Hematopoietic multipotent progenitor cell treated with erythropoietin and hydrocortisone succinate and interleukin-3 and kit ligand, for 17 days (in vitro differentiated cells): Measurements from ENCODE around the gene ALKAL2.

Source experiments
- DNase-seq: peaks from one replicate; pipeline ENCODE4 v3.0.0-alpha.2; 2015; ENCODE audit warnings: low spot score

Gene ALKAL2

DNA sequence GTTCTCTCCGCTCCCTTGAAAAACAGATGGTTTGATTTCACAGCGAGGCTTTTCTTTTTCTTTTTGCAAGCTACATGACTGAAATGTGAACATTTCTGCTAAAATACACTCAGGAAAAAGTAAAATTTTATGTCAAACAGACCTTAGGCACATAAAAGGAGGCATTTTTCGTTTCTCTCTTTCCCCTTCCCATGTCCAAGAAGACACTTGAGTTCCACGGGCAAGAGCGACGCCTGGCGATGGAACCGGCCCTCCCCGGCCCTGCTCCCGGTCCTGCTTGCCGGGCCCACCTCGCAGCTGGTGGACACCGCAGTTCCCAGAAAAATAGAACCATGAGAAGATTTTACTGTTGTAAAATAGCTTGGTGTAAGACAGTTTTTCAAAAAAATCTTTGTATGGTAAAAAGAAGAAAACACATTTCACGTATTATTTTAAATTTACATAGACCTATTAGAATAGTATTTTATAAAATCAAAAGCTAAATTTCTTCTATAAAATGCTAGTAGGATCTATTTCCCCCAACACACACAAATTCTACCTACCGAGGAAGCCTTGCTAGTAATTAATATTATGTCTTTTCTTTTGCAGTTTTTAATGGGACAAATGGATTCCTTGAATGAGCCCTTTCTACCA, 2.3 kb upstream of the ALKAL2 start:
- peak; percentile 69 for DNase-seq

DNA sequence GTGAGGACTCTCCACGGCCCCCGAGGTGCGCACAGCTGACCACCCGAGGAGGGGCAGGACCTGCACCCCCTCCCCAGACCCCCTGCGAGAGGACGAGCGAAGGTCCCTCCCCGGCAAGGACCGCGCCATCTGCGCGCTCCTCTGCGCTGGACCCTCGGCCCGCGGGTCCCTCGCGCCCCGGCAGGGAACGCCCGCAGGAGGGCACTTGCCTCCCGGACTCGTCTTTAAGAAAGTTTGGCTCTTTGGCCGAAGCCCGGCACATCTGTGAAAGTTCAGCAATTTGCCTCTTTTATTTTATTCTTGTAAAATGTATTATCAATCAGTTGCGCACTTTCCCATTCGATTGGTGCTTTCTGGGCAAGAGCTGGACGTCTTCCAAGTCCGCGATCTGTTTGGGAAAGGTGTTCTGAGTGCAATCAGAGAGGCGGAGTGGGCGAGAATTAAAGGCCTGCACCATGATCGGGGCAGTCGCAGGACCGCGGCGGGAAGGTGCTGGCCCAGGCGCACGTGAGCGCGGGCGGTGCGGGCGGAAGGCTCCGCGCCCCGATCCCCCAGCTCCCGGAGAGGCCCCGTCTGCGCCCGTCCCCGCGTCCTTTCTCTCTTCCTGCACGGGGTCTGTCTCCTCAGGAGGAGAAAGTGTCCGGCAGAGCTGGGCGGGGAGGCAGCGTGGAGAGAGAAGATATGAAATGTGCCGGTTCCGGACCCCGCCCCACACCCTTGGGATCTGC, 1.6 kb upstream of the ALKAL2 start:
- no peak for DNase-seq

DNA sequence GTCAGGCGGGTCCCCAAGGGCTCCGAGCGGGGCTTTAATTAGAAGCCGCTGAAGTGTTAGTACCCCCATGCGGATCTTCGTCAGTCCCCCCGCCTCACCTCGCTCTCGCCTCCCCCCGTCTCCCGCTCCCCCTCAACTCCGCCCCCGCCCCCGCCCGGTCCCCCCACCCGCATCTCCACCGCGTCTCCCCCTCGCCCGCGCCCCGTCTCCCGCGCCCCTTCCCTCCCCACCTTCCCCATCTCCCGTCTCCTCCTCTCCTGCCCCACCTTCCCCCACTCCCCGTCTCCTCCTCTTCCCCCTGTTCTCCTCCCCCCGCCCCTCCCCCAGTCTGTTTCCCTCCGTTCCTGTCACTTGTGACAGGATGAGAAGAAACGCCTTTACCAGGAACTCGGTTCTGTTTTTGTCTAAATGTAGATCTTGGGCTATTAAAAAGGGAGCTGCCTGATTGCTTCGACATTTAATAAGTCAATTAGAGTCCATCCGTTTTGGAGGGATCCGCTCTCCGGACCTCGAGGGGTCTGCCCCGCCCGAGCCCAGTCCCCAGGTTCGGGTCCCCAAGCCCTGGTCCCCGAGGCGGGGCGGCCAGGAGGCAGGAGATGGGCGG, 969 bp upstream of the ALKAL2 start:
- DNase-seq, result no peak

DNA sequence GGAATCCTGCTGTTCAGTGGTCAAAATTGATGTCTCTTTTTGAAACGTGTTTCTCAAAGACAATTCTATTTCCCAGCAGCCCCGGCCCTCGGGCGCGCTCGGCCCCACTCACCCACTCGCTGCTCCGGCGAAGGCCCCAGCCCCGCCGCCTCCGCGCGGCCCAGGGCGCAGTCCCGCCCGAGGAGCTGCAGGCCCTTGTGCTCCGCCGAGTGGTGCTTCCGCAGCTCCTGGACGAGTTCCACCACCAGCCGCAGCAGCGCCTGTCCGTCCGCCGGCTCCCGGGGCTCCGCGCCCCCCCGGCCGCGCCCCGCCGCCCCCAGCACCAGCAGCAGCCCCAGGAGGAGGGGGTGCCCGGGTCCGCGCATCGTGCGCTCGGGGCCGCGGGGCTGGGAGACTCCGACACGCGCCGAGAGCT, 413 bp downstream of the ALKAL2 start:
- DNase-seq, result no peak

DNA sequence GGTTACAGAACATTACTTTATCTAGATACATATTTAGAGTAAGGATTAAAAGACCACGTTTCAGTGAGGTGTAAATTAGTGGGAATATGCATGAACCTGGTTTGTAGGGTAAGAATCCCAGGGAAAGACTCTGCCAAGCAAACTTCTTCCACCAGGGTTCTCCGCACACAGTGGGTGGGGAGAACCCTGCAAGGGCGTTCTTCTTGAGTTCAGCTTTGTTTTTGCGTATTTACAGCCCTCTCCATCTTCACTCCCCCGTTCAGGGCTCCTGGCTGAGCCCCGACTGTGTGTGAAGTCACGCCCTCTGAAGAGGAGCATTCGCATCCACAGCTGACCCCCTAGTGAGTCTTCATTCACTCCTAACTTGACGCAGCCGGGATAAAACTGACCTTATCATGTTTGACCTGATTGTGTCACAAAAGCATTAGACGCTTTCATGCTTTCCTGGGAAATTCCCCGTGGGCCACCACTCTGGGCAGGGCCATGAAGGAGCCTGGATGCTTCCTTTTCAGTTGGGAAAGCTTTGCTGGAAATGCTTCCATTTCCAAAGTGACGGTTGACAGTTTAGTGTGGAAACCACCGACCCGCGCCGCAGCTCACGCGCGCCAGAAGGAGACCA, 1.0 kb downstream of the ALKAL2 start:
- no peak for DNase-seq

DNA sequence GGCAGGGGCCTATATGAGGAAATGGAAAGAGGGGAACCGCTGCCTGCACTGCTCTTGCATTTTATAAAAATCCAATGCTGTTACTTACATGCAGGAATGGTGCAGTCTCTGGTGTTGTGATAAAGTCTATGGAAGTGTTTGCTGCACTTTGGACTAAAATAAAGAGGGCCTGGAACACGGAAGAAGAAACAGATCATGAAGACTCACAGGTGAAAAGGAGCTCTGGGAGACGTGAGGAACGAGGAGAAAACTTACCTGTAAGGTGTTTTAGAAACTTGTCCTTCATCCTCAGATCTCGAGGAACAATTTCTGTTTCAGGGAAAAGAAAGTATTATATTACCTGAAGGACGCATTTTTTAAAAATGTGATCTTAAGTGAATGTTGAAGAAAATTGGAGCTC, 1.9 kb downstream of the ALKAL2 start:
- DNase-seq, result no peak

DNA sequence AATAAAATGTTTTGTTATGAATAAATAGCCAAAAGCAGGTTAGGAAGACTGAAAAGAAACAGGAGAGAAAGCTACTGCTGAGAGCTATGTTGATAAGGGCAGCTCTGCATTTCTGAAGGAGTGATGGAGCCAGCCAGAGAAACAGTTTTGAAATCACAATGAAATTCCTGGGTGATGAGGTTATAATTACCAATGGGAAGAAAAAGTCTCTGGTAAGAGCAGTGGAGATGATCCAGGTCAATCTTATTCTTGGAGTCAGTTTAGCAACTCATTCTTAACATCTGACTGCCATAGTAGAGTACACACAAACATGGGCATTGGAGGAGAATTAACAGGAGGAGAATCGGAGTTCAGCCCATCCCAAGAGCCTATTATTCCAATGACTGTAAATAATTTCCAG, 2.4 kb downstream of the ALKAL2 start:
- DNase-seq, result no peak

DNA sequence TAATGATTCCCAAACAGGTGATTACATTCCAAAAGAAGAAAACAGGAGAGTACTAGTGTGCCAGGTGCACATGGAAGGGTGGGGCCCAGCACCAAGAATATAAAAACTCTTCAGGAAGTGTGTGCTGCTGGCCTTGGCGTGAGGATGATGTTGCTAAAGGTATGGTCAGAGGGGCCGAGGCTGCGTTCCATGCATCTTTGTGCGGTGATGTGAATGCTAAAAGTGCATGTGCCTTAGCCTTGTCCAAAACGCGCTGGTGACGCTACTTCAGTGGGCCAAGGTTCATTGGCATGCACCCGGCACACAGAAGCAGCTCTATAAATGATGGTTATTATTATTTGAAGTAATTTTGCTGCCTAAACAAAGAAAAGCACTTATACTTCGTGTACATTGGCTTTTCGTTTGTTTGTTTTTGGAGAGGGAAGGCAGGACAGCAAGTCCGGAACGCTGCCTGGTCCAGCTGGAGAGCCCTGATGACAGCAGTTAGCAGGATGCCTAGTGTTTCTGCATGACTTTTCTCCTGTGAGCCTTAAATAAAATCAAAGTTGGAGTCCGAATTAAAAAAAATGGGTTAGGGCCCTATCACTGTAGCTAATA, 2.9 kb downstream of the ALKAL2 start:
- DNase-seq, result no peak

DNA sequence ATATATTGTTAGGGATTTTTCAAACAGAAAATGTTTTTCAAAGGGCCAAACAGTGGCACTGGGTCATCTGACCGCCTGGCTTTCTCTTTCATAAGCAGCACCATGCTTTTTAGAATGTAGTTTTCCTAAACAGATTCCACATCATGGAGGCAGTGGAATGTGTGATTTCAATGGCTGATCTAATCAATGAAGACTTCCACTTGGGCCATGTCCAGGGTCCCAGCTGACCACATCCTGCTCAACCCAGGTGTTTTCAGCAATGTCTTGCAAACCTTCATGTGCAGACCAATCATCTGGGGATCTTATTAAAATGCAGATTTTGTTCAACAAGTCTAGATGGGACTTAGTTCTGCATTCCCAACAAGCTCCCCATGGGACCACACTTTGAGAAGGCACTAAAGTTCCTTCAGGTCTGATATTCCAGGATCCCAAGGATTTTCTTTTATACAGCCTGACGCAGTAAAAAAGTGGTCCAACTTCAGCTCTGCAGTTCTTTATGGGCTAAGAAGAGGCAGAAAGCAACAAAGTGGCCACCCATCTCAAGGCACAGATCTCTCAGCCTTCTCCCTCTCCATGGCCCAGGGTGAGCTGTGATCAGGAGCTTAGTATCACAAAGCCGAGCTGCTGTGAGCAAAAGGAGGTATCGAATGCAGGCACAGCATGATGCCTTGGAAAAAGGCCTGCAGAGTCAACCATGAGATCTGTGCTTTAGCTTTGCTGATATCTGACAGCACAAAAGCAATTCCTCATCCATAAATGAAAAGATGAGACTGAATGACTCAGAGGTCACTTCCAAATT, 3.7 kb downstream of the ALKAL2 start:
- DNase-seq, result no peak

DNA sequence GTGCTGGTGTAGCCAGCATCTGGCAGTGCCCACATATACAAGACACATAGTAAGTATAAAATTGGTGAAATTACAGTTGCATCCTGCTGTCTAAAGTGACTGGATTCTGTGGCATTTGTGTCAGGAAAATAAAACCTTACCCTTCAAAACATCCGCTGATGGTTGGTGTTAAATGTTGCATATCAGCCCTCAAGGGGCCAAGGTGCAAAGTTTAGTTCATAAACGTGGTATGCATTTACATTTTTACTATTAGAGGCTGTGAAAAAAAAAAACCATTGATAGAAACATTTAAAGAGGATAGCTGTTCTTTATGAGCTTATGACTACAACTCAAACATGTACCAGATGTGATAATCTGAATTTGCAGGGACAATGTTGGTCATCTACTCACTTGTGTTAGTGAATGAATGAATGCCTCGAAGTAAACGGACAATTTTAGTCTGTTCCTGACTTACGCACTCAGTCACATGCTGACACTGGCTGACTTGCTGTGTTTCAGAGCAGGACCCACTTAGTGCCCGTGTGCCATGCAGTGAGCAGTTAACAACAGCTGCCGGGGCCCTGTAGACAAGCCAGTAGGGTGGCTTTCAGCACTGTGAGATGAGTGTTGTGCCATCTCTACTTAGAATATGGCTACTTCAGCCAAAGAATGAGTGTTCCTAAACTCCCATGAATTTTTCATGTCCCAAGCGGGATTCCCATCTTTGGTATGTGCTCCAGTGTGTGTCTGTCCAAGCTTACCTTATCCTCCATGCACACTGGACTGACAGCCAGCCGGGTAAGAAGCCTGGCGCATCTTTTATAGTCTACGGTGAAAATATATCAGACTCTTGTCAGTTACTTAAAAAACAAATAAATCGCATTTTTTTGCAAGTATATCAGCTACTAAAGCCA, 5.3 kb downstream of the ALKAL2 start:
- DNase-seq, result no peak

DNA sequence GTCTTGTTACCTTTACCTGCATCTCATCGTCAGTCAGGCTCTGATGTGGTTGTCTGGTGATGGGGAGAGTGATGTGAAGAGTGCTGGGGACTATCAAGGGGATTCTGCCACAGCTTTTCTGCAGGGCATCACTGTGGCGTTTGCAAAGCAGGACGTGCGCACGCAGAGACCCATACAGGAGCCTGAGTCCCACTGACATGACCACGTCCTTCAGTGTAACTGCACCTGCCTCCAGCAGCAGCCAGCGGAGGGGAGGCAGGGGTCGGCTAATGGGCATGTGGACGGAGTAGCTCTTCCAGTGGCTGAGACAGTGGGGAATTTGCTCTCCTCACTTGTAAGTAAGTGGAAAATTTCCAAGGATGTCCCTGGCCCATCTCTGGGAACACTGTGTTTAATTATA, 6.5 kb downstream of the ALKAL2 start:
- no peak for DNase-seq

DNA sequence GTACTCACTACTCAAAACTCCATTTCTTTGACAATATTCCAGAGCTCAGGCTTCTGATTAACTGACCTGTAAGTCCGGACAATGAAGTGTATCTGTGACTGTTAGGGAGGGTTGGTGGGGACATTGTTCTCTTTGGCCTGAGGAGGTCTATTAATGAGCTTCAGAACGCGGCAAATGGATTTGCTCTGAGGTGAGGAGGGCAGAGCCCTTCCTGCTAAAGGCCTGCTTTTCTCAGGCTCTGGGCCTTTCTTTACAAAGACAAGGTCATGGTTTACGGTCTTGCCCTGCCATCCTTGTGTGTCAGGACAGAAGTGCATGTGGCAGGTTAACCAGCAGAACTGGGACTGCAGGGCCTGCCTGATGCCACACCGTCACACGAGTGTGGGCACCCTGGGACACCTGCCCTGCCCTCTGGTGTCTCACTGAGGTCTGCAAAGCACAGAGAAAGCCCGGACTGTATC, 7.2 kb downstream of the ALKAL2 start:
- DNase-seq, result no peak

DNA sequence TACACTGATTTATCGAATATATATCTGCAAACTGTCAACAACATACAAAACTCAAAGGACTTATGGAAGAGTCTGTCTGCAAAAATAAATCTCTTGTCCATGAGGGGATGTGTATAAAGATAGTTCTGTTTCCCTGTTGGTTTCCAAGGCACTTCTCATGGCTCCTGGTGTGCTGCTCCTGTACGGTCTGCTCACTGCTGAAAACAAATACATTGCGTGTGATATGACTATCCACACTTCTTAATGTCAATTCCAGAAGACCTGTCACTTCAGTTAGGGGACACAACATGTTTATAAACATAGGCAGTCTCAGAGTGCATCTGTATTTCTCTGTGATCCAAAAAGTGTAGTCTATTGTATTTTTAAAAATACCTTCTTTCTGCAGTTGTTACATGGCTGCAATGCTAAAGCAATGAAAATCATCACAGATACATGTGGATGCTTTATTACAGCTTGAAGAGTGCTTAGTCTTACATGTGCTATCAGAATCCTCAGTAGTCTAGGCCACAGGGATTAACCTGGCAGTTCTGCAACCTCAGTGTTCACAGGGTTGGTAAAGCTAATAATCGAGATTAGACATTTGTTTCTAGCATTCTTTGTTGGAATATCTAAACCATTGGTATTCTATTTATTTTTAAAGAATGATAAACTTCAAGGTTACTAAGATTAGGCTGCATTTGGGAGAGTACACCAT, 7.8 kb downstream of the ALKAL2 start:
- DNase-seq, result no peak

DNA sequence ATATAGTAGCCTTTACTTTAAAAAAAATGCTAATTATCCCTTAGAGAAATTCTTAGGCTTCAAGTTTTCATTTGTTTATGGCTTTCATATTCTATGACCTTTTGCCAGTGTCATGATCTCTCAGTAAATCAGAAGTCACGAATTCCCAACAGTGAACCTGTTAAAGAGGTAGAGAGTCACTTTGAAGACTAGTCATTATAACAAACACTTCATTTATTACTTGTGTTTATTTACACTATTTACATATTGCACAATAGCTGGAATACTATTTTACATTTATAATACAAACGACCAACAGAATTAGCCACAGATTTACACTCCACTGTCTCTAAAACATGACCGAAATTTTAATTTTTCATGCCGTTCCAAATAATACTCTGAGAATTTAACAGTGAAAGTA, 8.5 kb downstream of the ALKAL2 start:
- DNase-seq, result no peak

DNA sequence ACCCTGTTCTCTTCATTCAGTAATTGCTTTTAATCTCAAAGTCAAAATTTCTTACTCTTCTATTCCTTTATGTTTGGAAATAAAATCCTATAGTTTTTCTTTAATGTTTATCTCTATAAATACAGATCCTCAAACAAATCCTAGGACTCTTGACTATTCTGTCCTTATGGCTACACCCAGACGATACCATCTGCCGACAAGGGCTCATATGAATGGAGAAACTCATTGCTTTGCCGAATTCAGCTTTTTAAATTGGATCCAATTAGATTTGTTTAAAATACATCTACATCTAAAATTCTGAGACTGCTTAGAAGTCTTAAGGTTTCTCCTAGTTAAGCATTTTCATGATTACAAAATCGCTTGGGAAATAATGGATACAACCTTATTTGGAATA, 9.0 kb downstream of the ALKAL2 start:
- no peak for DNase-seq

DNA sequence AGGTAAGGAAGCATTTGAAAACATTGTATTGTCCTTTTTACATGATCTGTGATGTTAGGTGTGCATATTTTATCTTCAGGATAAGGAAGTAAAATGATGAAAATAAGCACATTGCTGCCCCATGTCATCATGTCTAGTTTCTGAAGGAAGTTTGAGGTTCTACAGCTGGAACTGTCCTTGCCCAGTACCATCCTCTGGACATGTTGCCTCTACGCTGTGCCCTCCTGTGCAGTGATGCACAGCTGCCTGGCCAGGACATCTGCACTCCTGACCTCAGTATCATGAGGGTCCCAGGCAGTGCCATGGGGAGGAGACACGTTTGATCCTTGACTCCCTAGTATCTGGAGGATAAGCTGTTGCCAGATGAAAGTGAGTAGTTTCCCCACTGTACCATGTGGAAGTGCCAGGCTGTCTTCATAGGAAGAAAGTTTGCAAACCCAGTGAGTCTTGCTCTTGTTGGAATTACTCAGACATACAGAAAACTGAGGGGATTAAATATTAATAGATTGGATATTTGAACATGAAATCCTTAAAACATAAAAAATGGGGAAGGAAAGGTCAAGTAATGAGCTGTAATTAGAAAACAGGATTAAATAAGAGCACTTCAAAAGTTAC, 9.5 kb downstream of the ALKAL2 start:
- no peak for DNase-seq

DNA sequence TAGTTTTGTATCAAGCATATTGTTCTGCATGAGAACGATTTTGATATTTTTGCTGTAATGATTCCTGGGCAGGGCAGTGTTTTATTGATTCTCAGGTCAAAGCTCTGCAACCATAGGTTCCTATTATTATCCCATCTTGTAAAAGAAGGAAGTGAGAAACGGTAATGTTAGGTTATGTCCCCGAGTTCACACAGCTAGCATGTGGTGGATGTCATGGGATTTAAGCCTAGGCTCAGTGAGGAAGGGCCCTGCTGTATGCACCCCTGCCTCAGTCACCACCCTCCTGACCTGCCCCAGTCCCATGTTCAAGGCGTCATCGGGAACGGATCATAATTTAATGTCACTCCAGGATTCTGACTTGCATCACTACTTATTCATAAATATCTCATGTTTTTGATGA, 12.4 kb downstream of the ALKAL2 start:
- DNase-seq, result no peak

DNA sequence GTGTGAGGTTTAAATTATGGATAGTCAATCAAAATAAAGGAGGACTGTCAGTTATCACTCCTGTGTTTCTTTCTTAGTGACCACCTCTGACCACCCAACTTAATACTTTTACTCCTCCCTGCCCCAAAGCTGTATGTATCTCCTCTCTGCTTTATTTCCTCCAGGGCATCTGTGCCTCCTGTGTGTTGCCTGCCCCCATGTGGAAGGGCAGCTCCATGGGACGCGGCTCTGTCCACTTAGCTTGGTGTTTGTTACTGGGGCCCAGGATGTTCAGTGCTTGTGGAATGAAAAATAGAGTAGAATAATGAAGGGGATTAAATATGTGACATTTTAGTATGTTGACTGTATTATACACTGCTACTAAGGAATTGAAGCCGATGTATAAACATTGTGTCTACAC, 13.4 kb downstream of the ALKAL2 start:
- peak; percentile 44 for DNase-seq

DNA sequence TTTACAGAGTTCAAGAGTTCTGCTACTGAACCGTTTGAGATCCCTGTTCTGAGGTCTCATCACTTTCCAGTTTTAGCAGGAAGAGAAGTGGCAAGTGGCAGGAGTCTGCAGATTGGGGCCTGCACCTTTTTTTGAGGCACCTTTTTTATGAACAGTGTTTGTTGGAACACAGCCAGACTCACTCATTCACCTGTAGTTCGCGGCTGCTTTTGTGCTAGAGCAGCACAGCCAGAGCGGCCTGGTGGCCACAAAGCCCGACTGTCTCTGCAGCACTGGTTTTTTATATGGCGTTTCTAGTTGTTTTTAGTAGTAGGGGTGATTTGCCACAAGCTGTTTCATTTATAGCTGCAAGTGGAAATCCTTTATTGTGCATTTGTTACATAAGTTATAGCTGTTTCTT, 14.6 kb downstream of the ALKAL2 start:
- no peak for DNase-seq

DNA sequence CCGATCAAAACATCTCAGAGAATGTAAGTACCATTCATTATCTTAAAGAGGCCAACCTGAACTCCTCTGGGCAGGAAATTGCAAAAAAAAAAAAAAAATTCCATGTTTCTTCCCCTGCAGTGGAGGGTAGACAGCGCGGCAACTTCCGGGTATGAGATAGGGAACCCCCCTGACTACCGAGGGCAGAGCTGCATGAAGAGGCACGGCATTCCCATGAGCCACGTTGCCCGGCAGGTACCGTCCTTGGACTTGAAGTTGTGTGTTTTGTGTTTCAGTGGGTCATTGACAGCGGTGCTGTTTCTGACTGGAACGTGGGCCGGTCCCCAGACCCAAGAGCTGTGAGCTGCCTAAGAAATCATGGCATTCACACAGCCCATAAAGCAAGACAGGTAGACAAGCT, 16.0 kb downstream of the ALKAL2 start:
- no peak for DNase-seq
